ENCODE results near the gene FAM120AOS.

FAM120AOS gene

DNA sequence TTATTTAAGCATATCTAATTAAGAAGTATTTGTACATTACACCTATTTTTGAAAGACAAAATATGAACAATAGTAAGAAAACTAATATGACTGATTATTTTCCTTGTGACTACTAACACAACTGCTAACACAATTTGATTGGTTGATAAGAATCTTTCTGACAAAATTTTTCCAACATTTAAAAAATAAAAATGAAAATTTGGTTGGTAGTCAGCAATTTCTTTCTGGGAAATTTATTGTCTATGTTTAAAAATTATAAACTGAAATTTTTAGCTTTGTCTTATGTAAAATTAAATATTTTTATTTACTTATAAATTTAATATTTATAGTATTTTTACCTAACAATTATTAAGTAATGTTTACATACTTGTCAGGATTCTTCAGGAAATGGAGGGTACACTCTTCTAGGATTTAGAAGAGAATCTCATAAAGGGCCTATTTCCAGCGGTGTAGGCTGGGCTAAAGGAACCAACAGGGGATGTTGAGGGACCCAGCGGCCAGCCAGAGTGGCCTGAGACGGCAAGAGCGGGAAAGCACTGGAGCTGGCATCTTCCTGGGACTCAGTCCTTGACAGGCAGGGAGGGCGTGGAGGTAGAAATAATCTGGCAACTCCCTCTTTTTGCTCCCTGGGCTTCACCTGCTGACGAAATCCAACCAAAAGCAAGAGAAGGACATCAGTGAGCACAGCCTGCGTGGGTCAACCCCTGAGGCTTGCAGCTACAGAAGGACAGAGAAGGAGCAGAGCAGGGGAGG, 16.6 kb downstream of the FAM120AOS start:
- TF ChIP-seq CTCF (IDR thresholded peaks at IDR 0.05): no peak

DNA sequence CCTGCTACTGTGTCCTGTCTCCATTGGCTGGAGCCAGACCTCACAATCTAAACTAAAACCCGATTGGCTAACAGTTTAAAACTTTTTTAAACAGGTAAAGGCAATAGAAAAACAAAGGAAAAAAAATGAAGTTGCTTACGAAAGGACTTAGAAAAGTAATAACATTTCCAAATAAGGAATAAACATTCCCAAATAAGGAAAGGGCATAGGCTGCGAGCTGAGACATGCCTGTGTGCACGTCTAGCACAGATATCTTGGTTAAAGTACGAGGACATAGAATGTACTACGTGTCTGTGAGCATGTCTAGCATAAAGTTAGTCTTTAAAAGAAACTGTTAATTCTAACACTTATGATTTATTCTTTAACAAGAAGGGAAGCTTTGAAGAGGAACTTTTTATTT, 17.2 kb downstream of the FAM120AOS start:
- no peak for TF ChIP-seq CTCF (IDR thresholded peaks at IDR 0.05)

DNA sequence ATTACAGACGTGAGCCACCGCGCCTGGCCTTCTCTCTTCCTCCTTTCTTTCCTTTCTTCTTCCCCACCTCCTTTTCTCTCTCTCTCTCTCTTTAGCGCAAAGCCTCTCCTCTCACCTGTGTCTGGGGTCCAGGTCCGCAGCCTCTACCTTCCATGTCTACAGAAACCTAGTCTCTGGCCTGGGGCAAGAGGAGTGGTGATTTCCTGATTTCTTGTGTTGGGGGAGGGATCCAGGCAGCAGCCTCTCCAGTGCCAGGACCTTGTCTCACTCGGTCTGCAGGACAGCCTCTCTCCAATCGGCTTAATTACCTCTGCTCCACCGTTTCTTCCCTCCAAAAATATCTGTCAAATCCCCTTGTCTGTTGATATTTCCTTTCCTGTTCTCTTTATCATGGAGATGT, 18.0 kb downstream of the FAM120AOS start:
- TF ChIP-seq CTCF (IDR thresholded peaks at IDR 0.05): no peak

DNA sequence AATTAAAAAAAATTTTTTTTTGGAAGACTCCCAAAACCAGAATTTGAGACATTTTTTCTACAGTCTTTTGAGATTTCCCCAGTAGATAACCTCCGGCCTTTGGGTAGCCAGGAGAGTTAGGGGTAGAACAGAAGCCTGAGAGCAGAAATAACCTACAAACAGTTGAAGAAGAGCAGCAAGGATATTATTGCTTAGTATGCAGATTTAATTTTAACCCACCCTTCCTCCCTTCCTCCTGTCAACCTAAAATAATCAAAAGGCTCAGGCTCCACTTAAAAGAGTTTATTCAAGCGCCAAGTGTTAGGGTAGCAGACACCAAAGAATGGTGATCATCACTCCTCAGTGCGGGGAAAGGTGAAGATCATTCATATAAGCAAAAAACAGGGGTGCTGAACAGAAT, 19.3 kb downstream of the FAM120AOS start:
- TF ChIP-seq CTCF (IDR thresholded peaks at IDR 0.05): no peak

GRCh38 chr9:93432964-93433363, 20.4 kb downstream of the FAM120AOS start:
- TF ChIP-seq CTCF (IDR thresholded peaks at IDR 0.05): no peak

GRCh38 chr9:93431539-93432105, 21.8 kb downstream of the FAM120AOS start:
- TF ChIP-seq CTCF (IDR thresholded peaks at IDR 0.05): no peak

DNA sequence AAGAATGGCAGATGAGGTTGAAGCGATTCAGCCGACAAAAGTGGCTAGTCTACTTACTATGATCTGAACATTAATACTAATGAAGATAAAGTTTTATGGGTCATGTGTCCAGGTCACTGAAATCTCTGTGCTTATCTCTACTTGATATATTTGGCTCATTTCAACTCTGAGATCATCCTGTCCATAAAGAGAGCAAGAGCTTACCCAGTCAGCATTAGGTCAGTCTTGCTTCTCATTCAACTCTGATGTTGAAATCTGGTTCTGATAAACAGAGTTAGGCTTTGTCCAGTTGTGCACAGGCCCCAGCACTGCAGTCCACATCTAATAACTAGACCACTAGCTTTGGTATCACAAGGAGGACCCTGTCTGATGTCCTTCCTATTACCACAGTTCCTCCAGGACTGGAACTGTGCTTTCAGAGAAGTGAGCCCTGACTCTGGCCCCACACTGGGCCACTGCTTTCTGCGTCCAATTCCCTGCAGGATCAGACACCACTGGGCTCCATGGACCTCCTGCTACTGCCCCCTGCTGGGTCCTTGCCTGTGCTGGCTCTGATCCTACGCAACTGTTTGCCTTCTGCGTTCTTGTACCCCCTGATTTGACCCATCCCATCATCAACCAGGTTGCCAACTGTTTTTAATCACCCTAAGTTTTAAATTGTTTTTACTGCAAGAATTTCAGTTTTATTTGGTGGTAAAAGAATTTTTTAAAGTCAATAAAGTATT, 25.6 kb downstream of the FAM120AOS start:
- peak; percentile 45; the same call in 1 of the 2 replicates for TF ChIP-seq CTCF (IDR thresholded peaks at IDR 0.05)
